ENCODE results near the gene ZC3H15. TPM values are rescaled to one million over a fixed set of nuclear protein-coding genes. Genes with fewer than 3 reads are reported as not detected.

Gene ZC3H15
- total RNA-seq, 4 donors from 2014 or later = 47.8 to 99.9 (median 66.0) TPM

DNA sequence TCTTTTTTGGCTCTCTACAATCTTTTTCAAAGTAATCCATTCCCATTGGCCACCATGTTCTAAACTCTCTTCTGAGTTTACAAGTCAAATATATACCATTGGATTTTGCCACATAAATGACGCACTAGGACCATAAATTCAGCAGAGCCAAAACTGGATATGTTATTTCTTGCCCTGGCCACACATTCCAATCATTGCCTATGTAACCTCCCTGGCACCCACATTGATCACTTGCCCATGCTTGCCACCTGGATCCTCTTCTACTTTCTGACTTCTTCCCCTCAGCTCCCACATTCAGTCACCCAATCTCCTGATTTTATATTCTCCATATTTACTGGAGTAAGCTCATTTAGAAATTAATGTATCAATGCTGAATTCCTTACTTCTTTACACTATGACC lies 5.1 kb upstream of the ZC3H15 start:
- TF ChIP-seq, protein P1, sequence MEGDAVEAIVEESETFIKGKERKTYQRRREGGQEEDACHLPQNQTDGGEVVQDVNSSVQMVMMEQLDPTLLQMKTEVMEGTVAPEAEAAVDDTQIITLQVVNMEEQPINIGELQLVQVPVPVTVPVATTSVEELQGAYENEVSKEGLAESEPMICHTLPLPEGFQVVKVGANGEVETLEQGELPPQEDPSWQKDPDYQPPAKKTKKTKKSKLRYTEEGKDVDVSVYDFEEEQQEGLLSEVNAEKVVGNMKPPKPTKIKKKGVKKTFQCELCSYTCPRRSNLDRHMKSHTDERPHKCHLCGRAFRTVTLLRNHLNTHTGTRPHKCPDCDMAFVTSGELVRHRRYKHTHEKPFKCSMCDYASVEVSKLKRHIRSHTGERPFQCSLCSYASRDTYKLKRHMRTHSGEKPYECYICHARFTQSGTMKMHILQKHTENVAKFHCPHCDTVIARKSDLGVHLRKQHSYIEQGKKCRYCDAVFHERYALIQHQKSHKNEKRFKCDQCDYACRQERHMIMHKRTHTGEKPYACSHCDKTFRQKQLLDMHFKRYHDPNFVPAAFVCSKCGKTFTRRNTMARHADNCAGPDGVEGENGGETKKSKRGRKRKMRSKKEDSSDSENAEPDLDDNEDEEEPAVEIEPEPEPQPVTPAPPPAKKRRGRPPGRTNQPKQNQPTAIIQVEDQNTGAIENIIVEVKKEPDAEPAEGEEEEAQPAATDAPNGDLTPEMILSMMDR (IDR thresholded peaks at IDR 0.05; ENCODE audit: low read depth) = no peak

DNA sequence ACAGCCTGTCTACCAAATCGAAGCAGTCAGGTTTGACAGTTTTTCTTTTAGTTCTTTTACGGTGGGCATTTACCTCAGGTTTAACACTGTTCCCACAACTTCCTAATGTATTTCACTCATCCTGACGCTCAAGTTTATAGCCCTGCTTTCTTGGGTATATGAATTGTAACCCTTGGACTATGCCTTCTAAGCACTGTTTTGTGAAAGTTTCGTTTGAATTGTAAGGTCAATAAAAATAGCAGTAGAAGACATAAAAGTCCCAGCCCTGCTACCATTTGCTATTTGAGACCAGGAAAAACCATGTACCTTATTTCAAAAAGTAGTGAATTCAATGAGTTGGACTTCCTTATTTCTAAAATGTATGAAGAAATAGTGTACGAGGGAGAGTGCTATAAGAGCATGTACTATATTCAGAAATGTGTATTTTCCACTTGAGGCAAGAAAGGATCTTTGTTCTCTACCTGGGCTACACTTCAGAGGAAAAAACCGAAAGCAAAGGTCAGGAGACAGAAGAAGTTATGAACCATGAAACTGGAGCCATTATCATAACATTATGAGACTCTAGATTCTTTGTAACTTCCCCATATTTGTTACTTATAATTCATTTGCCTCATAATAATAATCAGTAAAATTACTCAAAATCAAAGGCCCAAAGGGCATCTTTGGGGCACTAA lies 1.9 kb upstream of the ZC3H15 start:
- TF ChIP-seq, protein P1 (IDR thresholded peaks at IDR 0.05; ENCODE audit: low read depth) = no peak

DNA sequence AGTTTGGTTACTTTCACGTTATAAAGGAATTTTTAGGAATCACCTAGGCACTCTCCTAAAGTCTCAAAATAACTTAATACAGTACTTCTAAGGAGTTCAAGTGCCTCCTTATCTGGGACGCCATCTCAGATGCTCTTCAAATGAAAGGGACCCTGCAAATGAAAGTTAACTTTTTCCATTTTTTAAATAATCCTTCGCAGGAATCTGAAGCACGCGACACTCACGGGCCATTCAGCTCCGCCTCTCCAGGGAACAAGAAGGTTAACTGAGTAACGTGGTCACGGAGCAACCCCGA lies 537 bp upstream of the ZC3H15 start:
- TF ChIP-seq, protein P1 (IDR thresholded peaks at IDR 0.05; ENCODE audit: low read depth) = no peak

DNA sequence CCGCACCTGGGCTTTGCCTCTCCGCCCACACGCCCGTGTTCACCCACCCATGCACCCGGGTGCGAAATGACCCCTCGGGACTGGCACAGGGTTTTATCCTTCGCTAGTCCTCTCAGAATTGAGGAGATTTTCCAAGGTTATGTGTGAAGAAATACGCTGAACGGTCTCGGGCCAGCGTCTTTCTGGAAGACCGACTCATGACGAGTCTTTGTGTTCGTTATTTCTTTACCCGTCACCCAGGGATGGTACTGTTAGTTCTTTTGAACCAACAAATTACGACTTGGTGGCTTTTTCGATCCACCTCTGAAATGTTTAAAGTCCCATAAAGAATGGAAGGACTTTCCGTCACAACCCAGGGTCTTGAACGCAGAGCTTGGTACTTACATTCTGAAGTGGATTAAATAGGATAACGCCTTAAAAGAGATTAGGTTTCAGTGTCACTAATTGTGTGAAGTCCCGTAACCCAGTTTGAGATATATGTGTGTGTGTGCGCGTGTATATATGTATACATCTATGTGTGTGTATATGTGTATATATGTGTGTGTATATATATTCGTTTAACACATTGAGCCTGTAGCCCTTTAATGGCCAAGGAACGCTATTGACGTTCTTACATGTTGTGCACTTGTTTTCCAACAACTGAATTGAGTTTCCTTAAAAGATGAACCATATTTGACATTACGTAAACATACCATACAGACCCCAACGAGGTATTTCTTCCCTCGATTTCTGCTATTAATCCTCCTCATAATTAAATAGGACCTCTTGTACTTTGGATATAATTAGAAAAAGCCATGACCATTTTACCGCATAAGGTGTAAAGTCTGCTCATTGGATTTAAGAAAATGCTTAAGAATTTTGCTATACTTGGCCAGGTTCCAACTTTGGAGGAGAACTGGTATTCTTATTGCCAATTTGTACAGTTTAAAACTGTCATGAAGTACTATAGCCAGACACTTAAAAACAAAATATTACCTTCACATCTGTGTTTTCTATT lies 889 bp downstream of the ZC3H15 start:
- TF ChIP-seq, protein P1 (IDR thresholded peaks at IDR 0.05; ENCODE audit: low read depth) = no peak

DNA sequence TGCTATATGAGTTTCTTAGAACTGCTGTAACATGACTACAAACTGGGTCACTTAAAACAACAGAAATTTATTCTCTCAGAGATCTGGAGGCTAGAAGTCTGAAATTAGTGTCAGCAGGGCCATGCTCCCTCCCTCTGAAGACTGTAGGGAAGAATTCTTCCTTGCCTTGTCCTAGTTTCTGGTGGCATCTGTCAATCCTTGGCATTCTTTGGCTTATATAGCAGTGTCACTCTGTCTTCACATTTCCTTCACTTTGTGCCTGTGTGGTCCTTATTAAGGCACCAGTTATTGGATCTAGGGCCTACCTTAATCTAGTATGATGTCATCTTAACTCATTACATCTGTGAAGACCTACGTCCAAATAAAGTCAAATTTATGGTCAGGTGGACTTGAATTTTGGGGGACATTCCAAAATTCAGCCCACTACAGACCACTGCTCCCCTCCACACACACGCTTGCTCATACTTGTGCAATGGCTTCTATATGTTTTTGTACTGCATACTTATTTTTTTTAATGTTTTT lies 7.6 kb downstream of the ZC3H15 start:
- TF ChIP-seq, protein P1 (IDR thresholded peaks at IDR 0.05; ENCODE audit: low read depth) = no peak

DNA sequence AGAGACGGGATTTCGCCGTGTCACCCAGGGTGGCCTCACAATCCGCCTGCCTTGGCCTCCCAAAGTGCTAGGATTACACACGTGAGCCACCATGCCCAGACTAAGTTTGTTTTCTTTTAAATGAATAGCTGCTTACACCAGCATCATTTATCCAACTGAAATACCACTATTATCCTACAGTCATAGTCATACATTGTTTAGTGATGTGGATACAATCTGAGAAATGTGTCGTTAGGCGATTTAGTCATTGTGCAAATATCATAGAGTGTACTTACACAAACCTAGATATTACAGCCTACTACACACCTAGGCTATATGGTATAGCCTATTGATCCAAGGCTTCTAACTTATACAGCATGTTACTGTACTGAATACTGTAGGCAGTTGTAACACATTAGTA lies 10.3 kb downstream of the ZC3H15 start:
- TF ChIP-seq, protein P1 (IDR thresholded peaks at IDR 0.05; ENCODE audit: low read depth) = no peak

DNA sequence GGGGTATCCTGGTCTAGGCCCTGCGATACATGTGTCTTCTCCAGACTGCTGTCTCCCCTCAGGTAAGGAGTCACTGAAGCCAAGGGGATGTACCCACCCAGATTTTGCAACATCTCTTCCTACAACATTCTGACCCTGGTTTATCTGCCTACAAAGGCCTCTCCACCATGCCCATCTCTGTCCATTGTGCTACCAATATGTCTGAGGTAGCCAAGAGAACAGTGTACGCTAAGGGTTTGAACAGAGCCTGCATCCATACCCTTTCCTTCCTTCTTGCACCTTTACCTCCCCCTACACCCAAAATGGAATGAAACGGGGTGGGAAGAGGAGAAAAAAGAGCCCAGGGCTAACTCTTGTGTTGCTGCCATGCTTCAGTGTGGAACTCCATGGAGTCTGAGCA lies 11.9 kb downstream of the ZC3H15 start:
- TF ChIP-seq, protein P1 (IDR thresholded peaks at IDR 0.05; ENCODE audit: low read depth) = no peak
